MCF 10A (cell line): ENCODE results near the gene RIN3. TPM values are rescaled to one million over a fixed set of nuclear protein-coding genes. Genes with fewer than 3 reads are reported as not detected.

ENCODE experiments used
- BruUV-seq: library from RNA; stranded (reverse); fragments of 400-500 nt; replicated peaks from 2 replicates; lab custom pipeline; 2021; lab: Mats Ljungman, UMichigan
- CTCF ChIA-PET: fragments of 300-600 bp; sonication (Branson Sonifier 250); formaldehyde crosslinking; extraction: SDS; loops from one replicate; lab custom pipeline; 2021; ENCODE audit warnings: antibody characterized with exemption, inconsistent platforms; lab: Yijun Ruan, JAX
- POLR2A ChIA-PET: fragments of 300-600, 350-650 bp; sonication (Branson Sonifier 250); formaldehyde crosslinking; extraction: SDS; loops from one replicate; lab custom pipeline; 2020; ENCODE audit warnings: antibody characterized with exemption, inconsistent platforms; lab: Yijun Ruan, JAX
- DNase-seq: peaks from one replicate; pipeline ENCODE4 v3.0.0-alpha.2; 2018; ENCODE audit not compliant: unreplicated experiment
- H3K27ac Mint-ChIP-seq: one replicate; pipeline ENCODE4 v1.8.0; 2022; ENCODE audit warnings: mild to moderate bottlenecking, low read depth, mixed read lengths; ENCODE audit not compliant: unreplicated experiment
- H3K27me3 Mint-ChIP-seq: one replicate; pipeline ENCODE4 v1.8.0; 2022; ENCODE audit warnings: mixed read lengths; ENCODE audit not compliant: insufficient read depth, unreplicated experiment
- H3K36me3 Mint-ChIP-seq: one replicate; pipeline ENCODE4 v1.8.0; 2022; ENCODE audit warnings: mild to moderate bottlenecking, moderate library complexity, mixed read lengths; ENCODE audit not compliant: insufficient read depth, unreplicated experiment
- H3K4me1 Mint-ChIP-seq: one replicate; pipeline ENCODE4 v1.8.0; 2022; ENCODE audit warnings: mixed read lengths; ENCODE audit not compliant: insufficient read depth, unreplicated experiment
- H3K4me3 Mint-ChIP-seq: one replicate; pipeline ENCODE4 v1.8.0; 2022; ENCODE audit warnings: mild to moderate bottlenecking, moderate library complexity, mixed read lengths; ENCODE audit not compliant: unreplicated experiment
- H3K9me3 Mint-ChIP-seq: one replicate; pipeline ENCODE4 v1.8.0; 2022; ENCODE audit warnings: mixed read lengths; ENCODE audit not compliant: unreplicated experiment
- intact Hi-C: fragments of 100-400 bp; cut with micrococcal nuclease; formaldehyde crosslinking; loops from 2 replicates; pipeline ENCODE4 v1.14.1; 2022
- total RNA-seq: library from RNA; stranded (reverse); gene quantifications from 2 replicates; pipeline ENCODE4 v1.2.3, GENCODE V29; 2022
- TF ChIP-seq, protein P1 (sequence below): fragments of 200-600 bp; IDR thresholded peaks from one replicate; pipeline ENCODE4 v1.8.0; 2022; ENCODE audit warnings: antibody characterized with exemption, mild to moderate bottlenecking; ENCODE audit not compliant: unreplicated experiment

RIN3 gene
- total RNA-seq, 1 experiment from 2014 or later = 14.2 TPM

DNA sequence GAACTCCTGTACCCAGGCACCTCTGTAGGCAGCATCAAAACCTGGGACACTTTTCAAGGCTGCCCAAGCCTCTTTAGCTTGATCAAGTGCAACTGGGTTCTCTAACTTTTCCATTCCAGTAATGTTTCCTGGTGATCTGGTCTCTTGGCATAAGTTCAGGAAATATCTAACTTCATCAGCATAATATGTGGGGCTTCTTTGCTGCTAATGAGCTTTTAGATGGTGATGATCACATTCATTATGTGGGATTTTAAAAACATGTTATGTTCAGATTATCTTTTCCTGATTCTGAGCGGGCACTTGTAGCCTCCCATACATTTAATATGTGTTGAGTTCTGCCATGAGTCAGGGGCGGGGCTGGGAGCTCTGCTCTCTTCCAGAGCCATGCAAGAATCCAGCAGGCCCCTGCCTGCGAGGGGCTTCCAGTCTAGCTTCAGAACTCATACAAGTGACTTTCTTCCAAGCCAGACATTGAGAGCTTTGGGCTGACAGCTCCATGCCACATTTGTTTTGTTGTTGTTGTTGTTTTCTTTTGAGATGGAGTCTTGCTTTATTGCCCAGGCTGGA, 39.5 kb upstream of the RIN3 start:
- H3K9me3 Mint-ChIP-seq = no peaks in the 10 kb centered on the region
- intact Hi-C loops = no loop called here
- CTCF ChIA-PET = interaction anchor here (1.1 kb wide), 1 partner anchor 216 kb away, joined by 3 read pairs; no protein-coding TSS in a partner anchor
- H3K36me3 Mint-ChIP-seq = no peaks in the 10 kb centered on the region
- no TSS peak for BruUV-seq
- no peak overlapping the region for H3K4me3 Mint-ChIP-seq
- H3K4me1 Mint-ChIP-seq = peaks cover 49% of the 10 kb centered on the region
- POLR2A ChIA-PET = interaction anchor here (0.6 to 1.5 kb wide), 4 partner anchors 39 to 367 kb away, joined by 3 to 5 read pairs (median 4); partner anchors contain the start of genes ATXN3 and RIN3
- H3K27me3 Mint-ChIP-seq = no peaks in the 10 kb centered on the region
- DNase-seq = no peak
- TF ChIP-seq, protein P1, sequence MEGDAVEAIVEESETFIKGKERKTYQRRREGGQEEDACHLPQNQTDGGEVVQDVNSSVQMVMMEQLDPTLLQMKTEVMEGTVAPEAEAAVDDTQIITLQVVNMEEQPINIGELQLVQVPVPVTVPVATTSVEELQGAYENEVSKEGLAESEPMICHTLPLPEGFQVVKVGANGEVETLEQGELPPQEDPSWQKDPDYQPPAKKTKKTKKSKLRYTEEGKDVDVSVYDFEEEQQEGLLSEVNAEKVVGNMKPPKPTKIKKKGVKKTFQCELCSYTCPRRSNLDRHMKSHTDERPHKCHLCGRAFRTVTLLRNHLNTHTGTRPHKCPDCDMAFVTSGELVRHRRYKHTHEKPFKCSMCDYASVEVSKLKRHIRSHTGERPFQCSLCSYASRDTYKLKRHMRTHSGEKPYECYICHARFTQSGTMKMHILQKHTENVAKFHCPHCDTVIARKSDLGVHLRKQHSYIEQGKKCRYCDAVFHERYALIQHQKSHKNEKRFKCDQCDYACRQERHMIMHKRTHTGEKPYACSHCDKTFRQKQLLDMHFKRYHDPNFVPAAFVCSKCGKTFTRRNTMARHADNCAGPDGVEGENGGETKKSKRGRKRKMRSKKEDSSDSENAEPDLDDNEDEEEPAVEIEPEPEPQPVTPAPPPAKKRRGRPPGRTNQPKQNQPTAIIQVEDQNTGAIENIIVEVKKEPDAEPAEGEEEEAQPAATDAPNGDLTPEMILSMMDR = no peak
- H3K27ac Mint-ChIP-seq = peak overlapping the region; percentile 10

DNA sequence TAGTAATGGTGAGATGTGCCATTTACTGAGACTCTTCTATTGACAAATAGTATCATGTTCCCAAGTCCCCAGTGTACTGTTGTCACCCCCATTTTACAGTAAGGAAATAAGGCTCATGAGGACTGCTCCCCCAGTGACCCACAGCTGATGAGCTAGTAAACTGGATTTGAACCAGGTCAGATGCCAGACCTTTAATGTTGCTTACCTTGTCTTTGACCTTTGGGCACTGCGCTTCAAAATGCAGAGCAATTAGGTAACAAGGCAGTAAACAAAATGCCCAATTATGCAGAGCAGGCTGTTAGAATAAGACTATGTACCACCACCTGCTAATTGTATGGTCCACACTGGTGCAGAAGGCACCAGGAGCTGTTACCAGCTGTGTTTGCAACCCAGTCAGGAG, 38.5 kb upstream of the RIN3 start:
- Mint-ChIP-seq H3K4me3 (no peak overlapping the region), H3K9me3 (no peaks in the 10 kb centered on the region), H3K27ac (peak overlapping the region; percentile 23), H3K27me3 (no peaks in the 10 kb centered on the region), H3K36me3 (no peaks in the 10 kb centered on the region), H3K4me1 (peaks cover 46% of the 10 kb centered on the region)
- DNase-seq = no peak
- POLR2A ChIA-PET = interaction anchor here (0.6 kb wide), 1 partner anchor 358 kb away, joined by 3 read pairs; no protein-coding TSS in a partner anchor
- CTCF ChIA-PET = no interaction called here
- BruUV-seq = no TSS peak
- intact Hi-C loops = no loop called here
- TF ChIP-seq, protein P1 = no peak

DNA sequence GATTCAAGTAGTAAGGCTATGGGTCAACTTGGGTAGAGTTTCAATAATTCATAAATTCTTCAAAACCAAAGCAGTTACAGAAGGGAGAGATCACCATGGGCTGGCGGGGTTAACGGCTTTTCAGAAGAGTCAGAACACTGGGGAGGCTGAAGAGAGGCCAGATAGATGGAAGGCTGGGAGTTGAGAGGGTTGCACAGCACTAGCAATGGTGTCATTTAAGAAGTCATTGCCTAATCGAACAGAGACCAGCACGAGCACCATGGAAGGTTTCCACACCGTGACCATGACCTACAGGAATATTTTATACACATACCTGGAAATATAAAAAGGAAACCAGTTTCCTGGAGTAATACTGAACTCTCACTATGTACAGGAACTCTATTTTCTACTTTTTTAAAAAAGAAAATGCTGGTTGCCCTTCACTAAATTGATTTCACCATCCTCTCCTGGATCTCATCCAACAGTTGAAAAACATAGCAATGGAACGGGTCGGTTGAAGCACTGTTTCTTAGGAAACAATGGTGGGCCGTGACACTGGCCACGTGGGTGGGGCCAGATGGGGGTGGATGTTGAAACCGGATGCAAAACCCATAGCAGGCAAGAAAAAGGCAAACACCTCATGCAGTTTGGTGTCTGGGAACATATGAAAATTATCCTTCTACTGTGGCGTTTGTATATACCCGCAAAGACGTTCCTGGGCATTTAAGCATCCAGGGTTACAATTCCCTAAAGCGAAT, 38.0 kb upstream of the RIN3 start:
- Mint-ChIP-seq H3K4me3 (no peak overlapping the region), H3K9me3 (no peaks in the 10 kb centered on the region), H3K4me1 (peaks cover 42% of the 10 kb centered on the region), H3K27me3 (no peaks in the 10 kb centered on the region), H3K27ac (peak overlapping the region; percentile 23), H3K36me3 (no peaks in the 10 kb centered on the region)
- TF ChIP-seq, protein P1 = no peak
- intact Hi-C loops = no loop called here
- ChIA-PET CTCF (no interaction called here), POLR2A (no interaction called here)
- DNase-seq = peak; percentile 67
- no TSS peak for BruUV-seq

DNA sequence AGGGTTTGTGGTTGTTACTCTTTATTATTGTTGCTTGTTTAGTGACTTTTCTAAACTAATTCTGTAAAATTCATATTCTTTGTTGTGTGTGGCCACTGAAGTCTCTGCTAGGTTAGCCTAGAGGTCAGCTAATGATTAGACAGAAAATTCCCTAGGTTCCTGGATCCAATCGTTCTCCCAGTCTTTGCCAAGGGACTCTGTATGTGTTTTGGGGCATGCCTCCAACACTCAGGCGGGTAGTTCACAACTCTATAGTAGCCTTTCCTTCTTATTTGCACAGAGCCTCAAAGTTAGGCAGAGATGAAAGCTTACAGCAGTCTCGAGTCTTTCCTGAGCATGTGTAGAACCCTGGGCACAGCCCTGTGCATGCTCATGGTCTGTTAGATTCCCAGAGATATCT, 32.7 kb upstream of the RIN3 start:
- no peaks in the 10 kb centered on the region for H3K36me3 Mint-ChIP-seq
- POLR2A ChIA-PET = interaction anchor here (0.7 to 1.3 kb wide), 2 partner anchors 19 to 95 kb away, joined by 3 read pairs; no protein-coding TSS in a partner anchor
- TF ChIP-seq, protein P1 = no peak
- no peak overlapping the region for H3K4me3 Mint-ChIP-seq
- H3K27ac Mint-ChIP-seq = no peak overlapping the region
- no peak for DNase-seq
- intact Hi-C loops = no loop called here
- CTCF ChIA-PET = interaction anchor here (0.5 to 0.6 kb wide), 2 partner anchors 26 to 306 kb away, joined by 3 to 4 read pairs; no protein-coding TSS in a partner anchor
- H3K27me3 Mint-ChIP-seq = no peaks in the 10 kb centered on the region
- H3K9me3 Mint-ChIP-seq = no peaks in the 10 kb centered on the region
- H3K4me1 Mint-ChIP-seq = peaks cover 5% of the 10 kb centered on the region
- no TSS peak for BruUV-seq
